NCI-H526 (cell line): ENCODE measurements around the gene EGR1.
"Not testable (repeated sequence)": the region's sequence is repeated elsewhere in the genome, so short reads cannot be mapped to it uniquely, and the experiment has no call there.

ENCODE experiments used
- DNase-seq, 2 experiments: peaks; one replicate each; lab custom pipeline; 2025; lab: John Stamatoyannopoulos, UW

Gene EGR1

DNA sequence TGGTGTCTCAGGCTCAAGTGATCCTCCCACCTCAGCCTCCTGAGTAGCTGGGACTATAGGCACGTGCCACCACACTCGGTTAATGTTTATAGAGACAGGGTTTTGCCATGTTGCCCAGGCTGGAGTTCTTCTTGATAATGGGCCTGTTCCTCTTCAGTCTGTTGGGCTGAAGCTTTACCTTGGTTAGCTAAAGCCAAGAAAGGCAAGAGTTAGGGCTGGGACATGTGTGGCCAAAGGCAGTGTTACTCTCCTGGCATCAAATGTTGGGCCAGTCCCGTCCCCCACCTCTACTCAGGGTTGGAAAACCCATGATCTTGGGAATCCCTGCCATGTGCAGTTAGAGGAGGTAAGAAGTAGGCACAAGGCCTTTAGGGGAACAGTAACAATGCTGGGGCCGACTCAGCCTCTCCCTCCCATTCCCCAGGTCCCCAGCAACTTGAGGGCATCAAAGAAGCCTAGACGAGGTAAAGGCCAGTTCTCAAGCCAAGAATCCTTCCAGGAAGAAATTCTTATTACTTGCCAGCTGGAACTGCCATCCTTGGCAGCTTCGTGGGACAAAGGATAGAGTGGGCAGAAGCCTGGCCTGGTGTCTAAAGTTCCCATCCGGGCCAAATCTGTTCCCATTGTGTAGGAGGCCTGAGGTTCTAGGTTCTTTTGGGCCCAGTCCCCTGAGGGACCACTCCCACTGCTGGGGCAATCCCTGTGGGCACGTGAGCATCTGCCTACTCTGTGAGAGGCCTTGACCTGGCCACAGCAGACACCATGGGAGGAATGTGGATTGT is 4.5 kb downstream of the EGR1 start:
- DNase-seq, result no peak

DNA sequence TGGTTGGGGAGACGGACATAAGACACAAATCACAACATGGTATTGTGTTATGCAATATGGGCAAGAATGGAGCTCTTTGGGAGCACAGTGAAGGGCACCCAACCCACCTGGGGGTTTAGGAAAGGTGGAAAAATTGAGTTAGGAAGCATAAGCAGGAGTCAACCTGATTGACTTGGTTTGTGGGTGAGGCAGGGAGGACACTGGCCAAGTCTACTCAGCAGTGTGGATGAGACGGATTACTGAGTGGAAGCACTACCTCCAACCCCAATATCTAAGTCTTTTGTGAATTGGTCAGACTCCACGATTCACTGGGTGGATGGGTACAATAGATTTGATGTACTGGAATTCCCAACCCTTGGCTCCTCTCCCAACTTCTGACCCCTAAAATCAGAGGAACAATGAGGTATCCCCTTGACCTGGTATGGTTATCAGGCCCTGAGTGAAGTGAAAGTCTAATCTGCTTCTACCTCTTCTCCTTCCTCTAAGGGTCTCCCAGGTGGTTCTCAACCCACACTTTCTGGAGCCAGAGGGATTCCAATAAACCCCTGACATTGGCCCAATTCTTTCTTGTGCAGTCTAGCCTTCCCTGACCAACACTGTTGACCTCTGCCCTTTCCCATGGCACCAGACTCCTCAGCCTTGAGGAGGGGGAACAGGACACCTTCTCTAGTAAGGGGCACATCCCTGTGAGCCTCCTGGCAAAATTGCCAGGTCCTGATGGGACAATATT is 5.2 kb downstream of the EGR1 start:
- DNase-seq, result no peak

DNA sequence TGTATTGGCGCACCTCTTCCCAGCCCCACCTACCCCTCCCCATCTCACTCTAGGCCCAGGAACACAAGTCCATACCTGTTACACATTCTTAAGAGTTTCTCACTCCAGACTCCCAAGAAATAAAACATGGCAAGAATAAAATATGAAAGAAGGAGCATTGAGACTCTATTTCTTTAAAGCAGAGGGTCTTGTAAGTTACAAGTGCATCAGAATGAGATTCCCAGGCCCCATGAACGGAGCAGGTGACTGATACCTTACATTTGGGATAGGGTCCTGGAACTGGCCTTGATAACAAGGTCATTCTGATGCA is 5.7 kb downstream of the EGR1 start:
- DNase-seq, result no peak

- DNase-seq, result no peak
Observed at GRCh38 chr5:138472353-138472752, 7.1 kb downstream of the EGR1 start.

- not testable (repeated sequence) for DNase-seq
Observed at GRCh38 chr5:138473151-138473550, 7.9 kb downstream of the EGR1 start.

GRCh38 chr5:138476918-138477317 is 11.6 kb downstream of the EGR1 start:
- DNase-seq, result peak; percentile 76 to 82

DNA sequence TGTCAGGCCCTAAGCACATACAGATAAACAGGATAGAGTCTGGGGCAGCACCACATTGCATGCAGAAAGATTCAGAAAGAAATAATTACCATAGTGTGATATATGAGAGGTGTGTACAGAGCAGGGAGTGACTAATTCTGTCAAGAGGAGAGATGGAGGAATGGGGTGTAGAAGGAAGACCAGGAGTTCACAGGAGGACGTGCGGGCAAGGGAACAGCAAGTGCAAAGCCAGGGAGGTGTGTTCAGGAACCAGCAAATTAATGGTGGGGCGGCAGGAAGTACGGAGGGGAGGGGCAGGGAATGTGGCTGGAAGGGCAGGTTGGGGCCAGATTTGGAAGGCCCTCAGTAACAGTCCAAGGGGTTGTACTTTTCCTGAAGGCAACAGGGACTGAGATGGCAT is 17.4 kb downstream of the EGR1 start:
- no peak for DNase-seq

- no peak for DNase-seq
Observed at GRCh38 chr5:138488481-138488945, 23.2 kb downstream of the EGR1 start.

GRCh38 chr5:138489683-138490061 is 24.4 kb downstream of the EGR1 start:
- peak in 1 of 2 experiments; percentile 28 for DNase-seq

DNA sequence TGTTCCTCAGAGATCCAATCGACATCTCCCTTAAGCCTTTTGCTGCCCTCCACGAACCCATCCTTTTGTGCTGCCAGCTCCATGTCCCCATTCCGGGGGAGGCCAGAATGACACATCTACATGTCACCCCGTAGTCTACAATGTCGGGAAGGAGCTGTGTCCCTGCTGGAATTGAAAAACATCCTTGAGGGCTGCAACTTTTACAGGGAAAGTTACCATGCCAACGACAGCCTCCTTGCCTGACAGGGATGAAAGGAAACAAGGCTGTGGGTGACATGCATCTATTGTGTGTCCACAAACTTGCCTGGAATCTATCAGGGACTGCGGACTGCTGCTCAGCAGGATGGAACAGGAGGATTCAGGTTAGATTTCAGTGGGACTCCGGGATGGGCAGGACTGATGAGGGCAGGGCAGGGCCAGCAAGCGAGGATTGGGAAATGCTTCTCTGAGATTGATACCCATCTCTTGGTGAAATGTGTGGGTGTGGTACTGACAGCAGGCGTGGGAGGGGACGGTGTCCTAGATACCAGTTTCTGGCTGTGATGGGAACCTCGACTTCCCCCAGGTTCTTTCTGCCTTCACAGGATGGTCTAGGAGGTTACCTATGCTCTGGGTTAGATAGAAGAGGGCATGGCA is 25.5 kb downstream of the EGR1 start:
- no peak for DNase-seq

GRCh38 chr5:138491284-138491648 is 26.0 kb downstream of the EGR1 start:
- DNase-seq, result no peak

- peak; percentile 21 to 91 for DNase-seq
Observed at GRCh38 chr5:138491669-138492559, 26.6 kb downstream of the EGR1 start.

GRCh38 chr5:138492560-138493045 is 27.3 kb downstream of the EGR1 start:
- no peak for DNase-seq

- DNase-seq, result no peak
Observed at GRCh38 chr5:138495351-138495750, 30.1 kb downstream of the EGR1 start.

GRCh38 chr5:138498376-138498775 is 33.1 kb downstream of the EGR1 start:
- DNase-seq, result no peak

DNA sequence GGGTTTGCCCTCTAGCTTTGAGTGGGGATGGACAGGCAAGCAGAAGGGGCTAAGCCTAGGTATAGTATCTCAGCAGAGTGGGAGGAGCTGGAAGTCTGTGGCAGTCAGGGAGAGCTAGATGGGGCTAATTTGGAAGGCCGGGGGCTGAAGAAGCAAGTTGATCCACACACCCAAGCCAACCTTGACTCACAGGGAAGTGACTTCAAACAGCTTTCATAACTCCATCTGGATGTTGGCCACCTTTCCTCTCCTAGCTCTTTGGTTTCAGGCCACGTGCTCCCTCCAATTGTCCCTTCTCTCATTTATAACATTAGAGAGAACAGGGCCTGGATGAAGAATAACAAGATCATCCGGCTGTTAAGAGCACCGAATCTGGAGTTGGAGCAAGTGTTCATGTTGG is 36.8 kb downstream of the EGR1 start:
- DNase-seq, result no peak

DNA sequence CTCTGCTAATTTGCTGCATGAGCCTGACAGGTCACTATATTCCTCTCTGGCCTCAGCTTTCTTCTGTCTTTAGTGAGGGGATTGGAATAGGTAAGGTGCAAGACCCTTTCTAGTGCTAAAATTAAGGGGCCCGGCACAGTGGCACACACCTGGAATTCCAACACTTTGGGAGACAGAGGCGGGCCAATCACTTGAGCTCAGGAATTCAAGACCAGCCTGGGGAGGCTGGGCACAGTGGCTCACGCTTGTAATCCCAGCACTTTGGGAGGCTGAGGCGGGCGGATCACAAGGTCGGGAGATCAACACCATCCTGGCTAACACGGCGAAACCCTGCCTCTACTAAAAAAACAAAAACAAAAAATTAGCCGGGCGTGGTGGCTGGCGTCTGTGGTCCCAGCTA is 37.2 kb downstream of the EGR1 start:
- no peak for DNase-seq

GRCh38 chr5:138503487-138504270 is 38.4 kb downstream of the EGR1 start:
- DNase-seq, result peak; percentile 5 to 73

- no peak for DNase-seq
Observed at GRCh38 chr5:138504799-138505198, 39.5 kb downstream of the EGR1 start.

DNA sequence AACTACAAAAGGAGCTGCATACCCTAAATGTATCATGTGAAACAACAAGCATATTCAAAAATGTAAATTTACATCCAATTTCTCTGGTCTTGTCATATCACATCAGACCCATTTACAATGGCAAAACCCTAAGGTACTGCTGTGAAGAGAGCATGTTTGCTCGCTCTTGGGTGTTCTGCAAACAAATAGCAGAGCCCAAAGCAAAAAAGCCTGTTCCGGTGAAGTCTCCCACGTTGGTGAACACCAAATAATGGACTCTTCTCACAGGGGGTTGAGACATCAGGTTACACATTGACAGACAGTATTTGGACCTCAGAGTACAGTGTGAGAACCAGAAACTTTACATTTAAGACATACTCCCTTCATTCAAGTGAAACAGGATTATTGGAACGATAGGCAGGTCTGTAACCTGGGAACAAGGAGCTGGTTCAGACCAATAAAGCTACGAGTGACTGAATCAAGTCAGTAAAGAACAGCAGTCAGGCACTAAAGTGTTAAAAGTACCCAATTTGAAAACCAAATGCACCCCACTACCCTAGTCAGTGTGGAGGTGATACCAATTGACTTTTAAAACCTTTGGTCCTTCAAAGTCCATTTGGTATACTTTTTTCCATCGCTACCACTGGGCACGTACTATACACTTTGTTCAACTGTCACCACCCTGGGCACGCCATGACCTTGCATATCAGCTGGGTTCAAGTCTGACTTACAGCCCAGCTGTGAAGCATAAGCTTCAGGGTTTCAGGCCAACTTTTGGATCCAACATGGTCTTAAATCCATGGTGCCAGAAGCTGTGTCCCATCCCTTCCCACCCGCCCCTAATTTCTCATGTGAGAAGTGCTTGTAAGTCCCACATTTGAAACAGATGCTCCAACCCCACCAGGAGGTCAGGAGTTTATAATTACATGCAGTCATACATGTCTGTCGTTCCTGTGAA is 41.4 kb downstream of the EGR1 start:
- no peak for DNase-seq
